OCI-LY7 (cell line): ENCODE measurements around the gene KRTAP5-2.

Source experiments
- CTCF ChIP-seq: fragments of 200-600 bp; sonication (generic); conservative IDR thresholded peaks from 2 replicates; pipeline ENCODE4 v1.5.1; 2014; ENCODE audit warnings: mild to moderate bottlenecking, antibody characterized with exemption, low read length, moderate library complexity, mixed read lengths
- EZH2phosphoT487 ChIP-seq: fragments of 200-600 bp; sonication (generic); IDR thresholded peaks from 2 replicates; pipeline ENCODE4 v1.6.1; 2018; ENCODE audit warnings: low read depth, borderline replicate concordance, mild to moderate bottlenecking, mixed run types, antibody characterized with exemption, low read length, moderate library complexity, mixed read lengths

- TF ChIP-seq CTCF (no peak), EZH2phosphoT487 (no peak)
These were observed 32.2 kb downstream of the KRTAP5-2 start for GRCh38 chr11:1565904-1566247.
